GM12865 (cell line): Measurements from ENCODE around the gene ARHGAP24.

Experiments
- DNase-seq: peaks from one replicate; pipeline ENCODE4 v3.0.0; 2010; ENCODE audit warnings: low read depth
- H3K4me3 ChIP-seq: 2 replicates; pipeline ENCODE4 v1.5.1; 2011; ENCODE audit warnings: mild to moderate bottlenecking, low read depth, low read length, control low read depth
- CTCF ChIP-seq: IDR thresholded peaks from 2 replicates; pipeline ENCODE4 v1.5.1; 2011; ENCODE audit warnings: low read length, control low read depth, low read depth, inconsistent platforms; ENCODE audit not compliant: insufficient read depth; ENCODE audit errors: missing control alignments

Gene ARHGAP24

DNA sequence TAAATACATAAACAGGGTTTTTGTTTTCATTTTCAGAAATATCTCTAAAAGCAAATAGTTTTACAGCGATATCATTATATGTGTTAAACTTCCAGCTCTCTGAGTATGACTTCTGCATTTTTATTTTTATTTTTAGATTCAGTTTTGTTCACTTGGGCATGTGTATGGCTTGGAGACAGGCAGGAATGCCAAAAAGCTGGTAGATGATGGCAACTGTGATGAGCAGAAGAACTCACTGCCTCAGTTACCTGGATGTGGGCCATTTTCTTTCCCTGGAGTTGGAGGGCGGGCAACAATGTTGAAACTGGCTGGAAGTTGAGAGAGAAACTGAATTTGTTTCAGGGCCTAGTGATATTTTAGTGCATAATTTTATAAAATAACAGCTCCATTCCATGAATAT lies 266.4 kb downstream of the ARHGAP24 start:
- no peak overlapping the region for H3K4me3 ChIP-seq
- no peak for DNase-seq
- TF ChIP-seq CTCF = no peak

DNA sequence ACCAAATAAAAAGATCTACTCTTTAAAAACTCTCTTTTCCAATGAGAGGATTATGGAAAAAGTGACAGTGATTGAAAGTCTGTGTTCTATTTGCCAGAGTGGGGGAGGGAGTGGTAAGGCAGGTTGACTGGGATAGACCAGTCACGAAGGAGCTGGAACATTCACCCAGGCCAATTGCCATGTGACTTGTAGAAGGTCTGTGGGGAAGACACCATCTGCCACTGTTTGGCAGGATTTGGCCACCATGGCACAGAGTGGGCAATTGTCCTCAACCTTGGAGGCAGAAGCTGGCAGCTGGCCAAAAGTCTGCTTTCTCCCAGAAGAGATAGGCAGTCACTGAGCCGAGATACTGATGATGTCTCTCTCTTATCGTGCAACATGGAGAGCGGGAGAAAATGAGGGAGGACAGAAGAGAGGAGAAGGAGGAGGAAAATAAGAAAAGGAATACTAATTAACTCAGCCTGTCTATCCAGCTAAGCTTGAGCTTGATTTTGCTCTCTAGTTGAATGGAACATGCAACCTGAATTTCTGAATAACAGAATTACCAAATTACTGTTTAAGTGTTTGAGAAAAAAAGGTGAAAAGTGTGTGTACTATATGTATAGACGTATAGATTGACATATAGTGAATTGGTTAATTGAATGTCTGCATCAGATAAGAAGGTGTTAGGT lies 267.1 kb downstream of the ARHGAP24 start:
- TF ChIP-seq CTCF = no peak
- no peak overlapping the region for H3K4me3 ChIP-seq
- no peak for DNase-seq

DNA sequence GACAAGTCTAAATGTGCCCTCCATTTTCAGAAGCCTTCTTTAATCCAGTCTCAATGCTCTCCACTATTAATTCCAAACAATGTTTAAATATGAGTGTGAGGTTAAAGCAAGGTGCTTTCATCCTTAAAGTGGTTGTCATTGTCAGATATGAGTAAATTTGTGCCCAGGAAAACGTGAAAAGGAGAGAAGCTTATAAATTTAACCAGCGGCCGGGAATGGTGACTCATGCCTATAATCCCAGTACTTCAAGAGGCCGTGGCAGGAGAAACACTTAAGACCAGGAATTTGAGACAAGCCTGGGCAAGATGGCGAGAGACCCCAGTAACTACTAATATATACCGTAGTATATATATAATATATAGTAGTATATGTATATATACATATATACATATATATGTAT lies 270.0 kb downstream of the ARHGAP24 start:
- no peak overlapping the region for H3K4me3 ChIP-seq
- DNase-seq = no peak
- no peak for TF ChIP-seq CTCF

DNA sequence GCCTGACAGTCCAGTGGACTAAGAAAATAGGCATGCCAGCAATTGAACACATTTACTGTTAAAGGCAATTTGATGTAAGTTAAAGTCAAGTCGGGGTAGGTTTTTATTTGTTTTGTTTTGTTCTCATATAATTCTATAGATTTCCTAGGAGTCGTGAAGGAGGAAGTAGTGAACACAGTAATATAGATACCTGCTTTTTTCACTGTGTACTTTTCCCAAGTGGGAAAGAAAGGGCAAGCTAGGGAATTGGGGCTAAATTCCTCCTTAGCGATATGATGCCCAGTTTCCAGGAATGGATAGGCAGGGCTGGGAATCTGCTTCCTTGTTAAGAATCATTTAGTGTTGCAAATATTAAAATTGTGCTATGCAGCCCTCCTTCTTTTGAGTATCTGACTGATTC lies 271.0 kb downstream of the ARHGAP24 start:
- no peak for DNase-seq
- H3K4me3 ChIP-seq = no peak overlapping the region
- no peak for TF ChIP-seq CTCF

- TF ChIP-seq CTCF = peak; percentile 77
- peak; percentile 85 for DNase-seq
- H3K4me3 ChIP-seq = no peak overlapping the region
Measured at GRCh38 chr4:85747882-85748491, 273.0 kb downstream of the ARHGAP24 start.

- H3K4me3 ChIP-seq = no peak overlapping the region
- no peak for DNase-seq
- TF ChIP-seq CTCF = no peak
Measured at GRCh38 chr4:85748654-85749053, 273.7 kb downstream of the ARHGAP24 start.

- no peak for TF ChIP-seq CTCF
- H3K4me3 ChIP-seq = no peak overlapping the region
- DNase-seq = no peak
Measured at GRCh38 chr4:85751866-85752265, 276.9 kb downstream of the ARHGAP24 start.
